Memory B cell (primary cell): ENCODE measurements around the gene YOD1.

Experiments used
- ATAC-seq: fragments of 150-1000 bp; cut with Tn5 transposase; 2 replicates; pipeline ENCODE4 v1.10.0; 2021; ENCODE audit warnings: low read depth, mild to moderate bottlenecking, moderate library complexity
- DNase-seq, 2 donors: peaks; one replicate each; pipeline ENCODE4 v3.0.0; 2022; ENCODE audit warnings: low spot score in 2 of 2
- H3K27ac Mint-ChIP-seq: one replicate; pipeline ENCODE4 v1.8.0; 2022; ENCODE audit warnings: mild to moderate bottlenecking, moderate library complexity, mixed read lengths
- H3K27me3 Mint-ChIP-seq: one replicate; pipeline ENCODE4 v1.8.0; 2022; ENCODE audit warnings: mixed read lengths
- H3K36me3 Mint-ChIP-seq: one replicate; pipeline ENCODE4 v1.8.0; 2022; ENCODE audit warnings: mild to moderate bottlenecking, mixed read lengths
- H3K4me1 Mint-ChIP-seq: one replicate; pipeline ENCODE4 v1.8.0; 2022; ENCODE audit warnings: mixed read lengths
- H3K4me3 Mint-ChIP-seq: one replicate; pipeline ENCODE4 v1.8.0; 2022; ENCODE audit warnings: mild to moderate bottlenecking, moderate library complexity, mixed read lengths
- H3K9me3 Mint-ChIP-seq: one replicate; pipeline ENCODE4 v1.8.0; 2022; ENCODE audit warnings: mixed read lengths

YOD1 gene

GRCh38 chr1:207078578-207079132 is 27.6 kb upstream of the YOD1 start:
- Mint-ChIP-seq H3K27me3 (peaks cover 2% of the 10 kb centered on the region), H3K27ac (no peak overlapping the region), H3K36me3 (peaks cover 3% of the 10 kb centered on the region), H3K9me3 (no peaks in the 10 kb centered on the region), H3K4me1 (no peaks in the 10 kb centered on the region), H3K4me3 (no peak overlapping the region)
- ATAC-seq (no peak), DNase-seq (no peak)

GRCh38 chr1:207077470-207078377 is 26.7 kb upstream of the YOD1 start:
- H3K4me3 Mint-ChIP-seq, result no peak overlapping the region
- no peaks in the 10 kb centered on the region for H3K27me3 Mint-ChIP-seq
- H3K4me1 Mint-ChIP-seq, result no peaks in the 10 kb centered on the region
- ATAC-seq (peak; percentile 94), DNase-seq (peak; percentile 73 to 75)
- no peaks in the 10 kb centered on the region for H3K9me3 Mint-ChIP-seq
- H3K27ac Mint-ChIP-seq, result no peak overlapping the region
- H3K36me3 Mint-ChIP-seq, result peaks cover 6% of the 10 kb centered on the region

- H3K36me3 Mint-ChIP-seq, result peaks cover 8% of the 10 kb centered on the region
- H3K9me3 Mint-ChIP-seq, result no peaks in the 10 kb centered on the region
- no peaks in the 10 kb centered on the region for H3K4me1 Mint-ChIP-seq
- ATAC-seq (no peak), DNase-seq (no peak)
- H3K27ac Mint-ChIP-seq, result no peak overlapping the region
- H3K27me3 Mint-ChIP-seq, result no peaks in the 10 kb centered on the region
- no peak overlapping the region for H3K4me3 Mint-ChIP-seq
Observed at GRCh38 chr1:207077012-207077411, 26.0 kb upstream of the YOD1 start.

- no peaks in the 10 kb centered on the region for H3K4me1 Mint-ChIP-seq
- H3K4me3 Mint-ChIP-seq, result no peak overlapping the region
- H3K27ac Mint-ChIP-seq, result no peak overlapping the region
- H3K36me3 Mint-ChIP-seq, result peaks cover 8% of the 10 kb centered on the region
- DNase-seq, result no peak
- no peak for ATAC-seq
- no peaks in the 10 kb centered on the region for H3K9me3 Mint-ChIP-seq
- H3K27me3 Mint-ChIP-seq, result no peaks in the 10 kb centered on the region
Observed at GRCh38 chr1:207076181-207076955, 25.4 kb upstream of the YOD1 start.

- Mint-ChIP-seq H3K36me3 (peaks cover 11% of the 10 kb centered on the region), H3K4me1 (peaks cover 15% of the 10 kb centered on the region), H3K4me3 (no peak overlapping the region), H3K27me3 (no peaks in the 10 kb centered on the region), H3K9me3 (no peaks in the 10 kb centered on the region), H3K27ac (no peak overlapping the region)
- no peak for DNase-seq
- ATAC-seq, result no peak
Observed at GRCh38 chr1:207073906-207074820, 23.2 kb upstream of the YOD1 start.

- no peak for ATAC-seq
- Mint-ChIP-seq H3K27ac (no peak overlapping the region), H3K36me3 (peaks cover 22% of the 10 kb centered on the region), H3K27me3 (no peaks in the 10 kb centered on the region), H3K4me3 (no peak overlapping the region), H3K4me1 (peaks cover 17% of the 10 kb centered on the region), H3K9me3 (no peaks in the 10 kb centered on the region)
- no peak for DNase-seq
Observed at GRCh38 chr1:207072233-207072632, 21.2 kb upstream of the YOD1 start.

- Mint-ChIP-seq H3K27me3 (no peaks in the 10 kb centered on the region), H3K27ac (no peak overlapping the region), H3K9me3 (no peaks in the 10 kb centered on the region), H3K4me1 (peaks cover 17% of the 10 kb centered on the region), H3K4me3 (no peak overlapping the region), H3K36me3 (peaks cover 22% of the 10 kb centered on the region)
- ATAC-seq (no peak), DNase-seq (no peak)
Observed at GRCh38 chr1:207071426-207071825, 20.4 kb upstream of the YOD1 start.

GRCh38 chr1:207070811-207071210 is 19.8 kb upstream of the YOD1 start:
- peak; percentile 62 for ATAC-seq
- Mint-ChIP-seq H3K4me1 (peaks cover 17% of the 10 kb centered on the region), H3K9me3 (no peaks in the 10 kb centered on the region), H3K36me3 (peaks cover 24% of the 10 kb centered on the region), H3K27ac (no peak overlapping the region), H3K4me3 (no peak overlapping the region), H3K27me3 (no peaks in the 10 kb centered on the region)
- no peak for DNase-seq

- peak; percentile 61 for ATAC-seq
- peaks cover 26% of the 10 kb centered on the region for H3K36me3 Mint-ChIP-seq
Observed at GRCh38 chr1:207069858-207070506, 19.0 kb upstream of the YOD1 start.

GRCh38 chr1:207069061-207069460 is 18.1 kb upstream of the YOD1 start:
- H3K27ac Mint-ChIP-seq, result peak overlapping the region; percentile 49
- ATAC-seq (no peak), DNase-seq (no peak)
- H3K27me3 Mint-ChIP-seq, result no peaks in the 10 kb centered on the region
- H3K4me3 Mint-ChIP-seq, result no peak overlapping the region
- peaks cover 26% of the 10 kb centered on the region for H3K36me3 Mint-ChIP-seq
- no peaks in the 10 kb centered on the region for H3K9me3 Mint-ChIP-seq
- peaks cover 17% of the 10 kb centered on the region for H3K4me1 Mint-ChIP-seq

More at GRCh38 chr1:207069858-207070506, 19.0 kb upstream of the YOD1 start:
- Mint-ChIP-seq H3K4me1 (peaks cover 17% of the 10 kb centered on the region), H3K27me3 (no peaks in the 10 kb centered on the region), H3K4me3 (no peak overlapping the region), H3K27ac (peak overlapping the region; percentile 49), H3K9me3 (no peaks in the 10 kb centered on the region)
- DNase-seq, result no peak

GRCh38 chr1:207067665-207068064 is 16.7 kb upstream of the YOD1 start:
- Mint-ChIP-seq H3K27me3 (no peaks in the 10 kb centered on the region), H3K27ac (peak overlapping the region; percentile 47), H3K4me1 (peaks cover 17% of the 10 kb centered on the region), H3K4me3 (no peak overlapping the region), H3K9me3 (no peaks in the 10 kb centered on the region), H3K36me3 (peaks cover 34% of the 10 kb centered on the region)
- no peak for ATAC-seq
- DNase-seq, result no peak

- DNase-seq, result no peak
- Mint-ChIP-seq H3K27ac (peak overlapping the region; percentile 47), H3K9me3 (no peaks in the 10 kb centered on the region), H3K27me3 (no peaks in the 10 kb centered on the region), H3K4me1 (peaks cover 17% of the 10 kb centered on the region), H3K4me3 (no peak overlapping the region), H3K36me3 (peaks cover 36% of the 10 kb centered on the region)
- no peak for ATAC-seq
Observed at GRCh38 chr1:207067185-207067584, 16.2 kb upstream of the YOD1 start.

GRCh38 chr1:207064561-207064960 is 13.6 kb upstream of the YOD1 start:
- peaks cover 48% of the 10 kb centered on the region for H3K36me3 Mint-ChIP-seq

More at GRCh38 chr1:207064561-207064960, 13.6 kb upstream of the YOD1 start:
- Mint-ChIP-seq H3K4me1 (peaks cover 5% of the 10 kb centered on the region), H3K4me3 (no peak overlapping the region), H3K9me3 (no peaks in the 10 kb centered on the region), H3K27me3 (no peaks in the 10 kb centered on the region), H3K27ac (no peak overlapping the region)
- DNase-seq, result no peak
- ATAC-seq, result no peak
